SH-SY5Y (cell line): ENCODE results near the gene TCF12.

Experiments
- GATA2 ChIP-seq: IDR thresholded peaks from 2 replicates; pipeline ENCODE4 v1.6.1; 2011; ENCODE audit warnings: mild to moderate bottlenecking, low read depth, low read length
- GATA3 ChIP-seq: IDR thresholded peaks from 2 replicates; pipeline ENCODE4 v1.6.1; 2011; ENCODE audit warnings: low read depth, mild to moderate bottlenecking, low read length, moderate library complexity

- TF ChIP-seq GATA2 (no peak), GATA3 (no peak)
Measured at GRCh38 chr15:57215326-57215725, 296.9 kb downstream of the TCF12 start.
